ENCODE measurements around the gene PDK2.

Gene PDK2

DNA sequence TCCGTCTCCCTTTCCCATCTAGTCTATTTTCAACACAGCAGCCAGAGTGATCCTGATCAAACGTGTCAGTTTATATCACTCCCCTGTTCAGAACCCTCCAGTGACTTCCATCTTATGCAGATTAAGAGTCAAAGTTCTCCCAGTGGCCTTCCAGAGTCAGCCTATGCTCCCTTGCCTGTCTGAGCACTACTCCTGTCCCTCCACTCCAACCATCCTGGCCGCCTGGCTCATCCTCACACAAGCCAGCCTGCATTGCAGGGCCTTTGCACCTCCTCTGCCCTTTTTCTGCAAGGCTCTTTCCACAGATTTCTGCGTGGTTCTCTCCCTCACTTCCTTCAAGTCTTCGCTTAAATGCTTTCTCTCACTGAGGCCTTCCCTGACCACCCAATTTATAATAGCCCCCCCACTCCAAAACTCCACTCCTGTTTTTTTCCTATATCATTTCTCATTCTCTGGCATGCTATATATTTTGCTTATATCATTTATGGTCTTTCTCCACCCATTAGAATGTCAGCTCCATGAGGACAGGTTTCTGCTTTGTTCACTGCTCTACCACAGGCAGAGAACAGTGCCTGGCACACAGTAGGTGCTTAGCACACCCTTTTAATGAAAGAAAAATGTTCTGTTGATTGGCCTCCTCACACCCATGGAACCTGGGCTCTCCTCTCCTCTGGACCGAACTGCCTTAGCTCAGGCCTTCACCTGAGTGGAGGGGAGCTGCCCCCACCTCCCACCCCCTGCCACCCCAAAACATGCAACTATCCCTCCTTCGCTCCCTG, 25.5 kb downstream of the PDK2 start:
- DNase-seq, result no peak

DNA sequence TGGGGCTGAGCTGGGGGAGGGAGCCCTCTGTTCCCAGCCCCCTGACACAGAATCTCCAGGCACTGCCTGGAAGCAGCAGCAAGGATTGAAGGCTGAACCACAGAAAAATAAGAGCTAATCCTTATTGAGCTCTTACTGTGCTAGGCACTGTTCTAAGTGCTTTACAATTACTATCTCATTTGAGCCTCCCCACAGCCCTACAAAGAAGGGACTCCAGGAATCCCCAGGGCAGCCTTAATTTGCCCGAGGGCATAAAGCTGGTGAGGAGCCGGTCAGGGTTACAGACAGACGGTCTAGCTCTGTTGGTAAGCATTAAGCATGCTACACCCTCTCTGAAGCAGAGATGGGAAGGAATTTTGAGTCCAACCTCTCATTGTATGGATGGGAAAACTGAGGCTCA, 27.8 kb downstream of the PDK2 start:
- no peak for DNase-seq

DNA sequence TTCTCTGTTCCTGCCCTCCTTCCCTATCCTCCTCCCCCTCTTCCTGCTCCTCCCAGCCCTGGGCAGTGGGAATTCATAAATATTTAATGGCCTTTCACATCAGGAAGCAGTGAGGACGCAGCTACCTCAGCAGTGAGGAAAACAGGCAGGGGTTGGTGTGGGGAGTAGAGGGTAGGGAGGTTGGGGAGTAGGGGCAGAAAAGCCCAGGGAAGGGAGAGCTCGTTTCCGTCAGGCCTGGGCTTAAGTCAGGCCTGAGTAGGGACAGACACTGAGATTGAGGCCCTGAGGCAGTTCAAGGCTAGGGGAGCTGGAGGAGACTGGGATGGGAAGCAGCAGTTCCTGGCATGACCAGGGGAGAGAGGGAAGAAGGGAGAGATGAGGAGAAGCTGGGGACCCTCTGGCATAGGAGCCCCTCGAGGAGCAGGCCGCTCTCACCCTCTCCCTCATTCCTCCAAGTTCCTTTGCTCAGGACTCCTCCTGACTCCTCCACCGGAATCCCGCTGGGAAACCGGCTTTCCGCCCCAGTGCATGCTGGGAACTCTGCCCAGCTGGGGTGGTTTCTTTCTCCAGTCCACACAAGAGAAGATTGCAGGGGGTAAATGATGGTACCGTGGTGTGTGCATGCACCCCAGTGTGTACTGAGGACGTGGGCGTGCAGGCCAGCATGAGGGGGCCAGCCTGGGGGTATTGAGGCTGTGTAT, 28.6 kb downstream of the PDK2 start:
- no peak for DNase-seq

DNA sequence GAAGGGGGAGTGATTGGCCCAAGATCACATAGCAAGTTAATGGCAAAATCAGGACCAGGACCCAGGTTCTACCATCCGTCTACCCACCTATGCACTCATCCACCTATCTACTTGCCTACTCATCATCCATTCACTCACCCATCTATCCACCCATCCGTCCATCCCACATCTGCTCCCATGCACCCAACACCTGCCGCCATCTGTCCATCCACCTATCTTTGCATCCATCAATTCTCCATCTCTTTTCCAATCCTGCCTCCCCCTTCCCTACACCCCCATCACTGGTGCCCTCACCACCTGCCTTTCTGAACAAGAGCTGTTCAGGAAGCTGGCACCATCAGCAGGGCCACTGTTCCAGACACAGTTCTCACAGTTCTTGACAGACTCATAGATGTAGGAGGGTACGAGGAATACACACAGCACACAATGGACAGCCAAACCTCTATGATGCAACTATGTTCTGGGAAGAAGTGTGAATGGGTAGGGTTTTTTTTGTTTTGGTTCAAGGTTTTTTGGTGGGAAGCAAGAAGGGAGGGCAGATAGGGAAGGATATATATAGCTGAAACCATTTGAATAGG, 30.4 kb downstream of the PDK2 start:
- no peak for DNase-seq

DNA sequence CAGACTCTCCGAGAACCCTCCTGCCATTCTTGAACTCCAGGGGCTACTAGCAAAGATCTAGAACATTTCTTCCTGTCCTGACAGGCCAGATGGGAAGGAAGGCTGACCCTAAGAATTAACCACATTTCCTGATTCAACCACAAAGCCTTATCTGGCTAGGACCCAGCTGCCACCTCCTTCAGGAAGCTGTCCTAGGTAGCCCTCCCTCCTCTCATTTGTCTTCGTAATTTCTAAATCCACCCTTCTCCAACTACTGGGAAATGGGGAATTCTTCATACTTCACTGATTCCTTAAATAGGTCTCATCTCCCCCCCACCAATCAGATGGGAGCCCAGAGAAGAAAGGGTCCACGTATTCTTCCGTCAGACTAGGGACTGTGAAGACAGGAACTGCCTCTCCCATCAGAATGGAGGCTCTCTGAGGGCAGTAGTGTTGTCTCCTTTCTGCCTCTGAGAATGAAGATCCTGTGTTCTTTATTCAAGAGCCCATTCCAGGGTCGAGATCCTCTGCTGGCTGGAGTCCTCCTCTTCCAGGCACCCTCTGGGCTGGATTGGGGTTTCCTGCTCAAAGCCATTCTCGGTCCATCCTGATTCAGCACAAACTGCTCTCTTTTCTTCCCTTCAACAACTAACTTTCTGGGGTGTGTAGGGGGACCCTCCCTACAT, 32.7 kb downstream of the PDK2 start:
- DNase-seq, result peak; percentile 49

DNA sequence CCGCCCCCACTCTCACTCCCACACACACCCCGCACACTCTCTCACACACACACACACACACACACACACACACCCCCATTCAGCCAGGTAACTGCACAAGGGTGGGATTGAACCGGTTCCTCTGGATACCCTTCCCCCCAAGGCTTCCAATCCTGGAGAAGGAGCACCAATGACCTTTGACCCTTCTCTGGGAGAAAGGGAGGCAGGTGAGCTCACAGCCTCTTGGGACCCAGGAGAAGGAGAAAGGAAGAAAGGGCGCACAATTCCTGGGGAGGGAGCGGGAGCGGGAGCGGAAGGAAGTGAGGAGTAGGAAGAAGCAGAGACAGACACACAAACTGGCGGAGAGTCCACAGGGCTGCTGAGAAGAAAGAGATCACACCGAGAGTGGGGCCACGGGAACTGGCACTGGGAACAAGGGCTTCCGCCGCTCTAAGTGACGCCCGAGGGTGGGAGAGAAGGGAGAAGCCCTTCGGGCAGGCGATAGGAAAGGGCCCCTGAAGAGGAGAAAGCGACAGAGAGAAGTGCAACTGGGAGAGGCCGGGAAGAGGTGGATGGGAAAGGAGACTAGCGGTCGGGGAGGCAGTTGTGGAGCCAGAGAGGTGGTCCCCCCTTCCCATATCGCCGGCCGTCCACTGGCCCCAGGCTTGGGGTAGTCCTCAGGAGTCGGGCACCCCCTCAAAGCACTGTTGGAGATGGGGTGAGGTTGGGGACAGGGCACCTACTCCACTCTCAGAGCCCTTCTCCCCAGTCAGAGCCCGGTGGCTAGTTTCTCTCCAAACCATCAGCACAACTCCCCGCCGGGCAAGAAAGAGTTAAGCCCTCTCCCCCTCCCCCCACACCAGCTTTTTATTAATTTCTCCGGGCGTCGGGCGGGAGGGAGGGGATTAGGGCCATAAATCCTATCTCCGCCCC, 33.5 kb downstream of the PDK2 start:
- DNase-seq, result no peak

DNA sequence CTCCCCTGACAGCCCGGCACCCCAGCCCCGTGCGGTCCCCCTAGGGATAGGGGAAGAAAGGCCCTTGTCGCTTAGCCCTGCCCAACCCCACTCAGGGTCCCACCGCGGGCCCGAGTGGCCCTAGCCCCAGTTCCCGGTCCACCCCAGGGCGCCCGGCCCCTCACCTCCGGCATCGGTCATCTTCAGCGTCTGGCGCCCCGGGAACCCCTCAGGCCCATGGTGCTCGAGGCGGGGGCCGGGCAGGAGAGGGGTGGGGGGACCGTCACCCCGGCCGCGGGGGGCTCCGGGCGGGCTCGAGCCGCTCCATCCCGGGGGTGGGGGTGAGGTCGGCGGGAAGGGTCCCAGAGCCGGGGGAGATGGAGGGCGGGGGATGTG, 34.2 kb downstream of the PDK2 start:
- DNase-seq, result no peak

DNA sequence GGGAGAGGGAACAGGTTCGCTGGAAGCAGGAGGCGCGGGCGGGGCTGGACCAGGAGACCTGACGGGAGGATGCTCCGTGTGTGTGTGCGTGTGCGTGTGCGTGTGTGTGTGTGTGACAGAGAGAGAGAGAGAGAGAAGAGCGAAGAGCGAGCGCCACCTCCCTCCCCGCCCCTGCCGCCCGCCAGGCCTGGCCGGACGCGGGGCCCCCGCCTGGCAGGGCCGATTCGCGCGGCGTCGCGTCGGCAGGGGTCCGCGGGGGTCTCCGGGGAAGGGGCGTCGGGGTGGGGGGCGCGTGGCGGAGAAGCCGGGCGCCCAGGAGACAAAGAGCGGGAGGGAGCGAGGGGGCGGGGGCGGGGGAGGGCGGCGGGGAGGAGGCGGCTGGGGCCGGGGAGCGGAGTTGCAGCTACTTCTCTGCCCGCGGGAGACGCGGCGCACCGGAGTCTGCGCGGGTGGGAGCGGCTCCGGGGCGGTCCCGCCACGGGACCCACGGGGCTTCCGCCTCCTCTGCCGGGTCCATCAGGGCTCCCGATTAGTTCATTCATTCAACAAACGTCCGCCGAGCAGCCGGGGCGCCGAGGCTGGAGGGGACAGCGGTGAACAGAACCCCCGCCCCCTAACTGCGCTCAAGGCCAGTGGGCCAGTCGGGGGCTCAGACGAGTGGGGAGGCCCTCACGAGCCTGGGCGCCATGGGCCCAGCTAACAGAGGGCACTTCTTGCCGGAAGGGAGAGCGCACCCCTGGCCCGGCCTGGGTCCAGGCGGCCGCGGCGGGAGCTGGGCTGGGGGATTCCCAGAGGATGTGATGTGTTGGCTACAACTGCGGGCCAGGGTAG, 34.8 kb downstream of the PDK2 start, which contains the start of gene SAMD14:
SAMD14 (minus strand) TSS at position 433 of the 831 bp plus-strand sequence. CDS start 5,201 bp downstream, outside the sequence.
- DNase-seq, result peak; percentile 59

DNA sequence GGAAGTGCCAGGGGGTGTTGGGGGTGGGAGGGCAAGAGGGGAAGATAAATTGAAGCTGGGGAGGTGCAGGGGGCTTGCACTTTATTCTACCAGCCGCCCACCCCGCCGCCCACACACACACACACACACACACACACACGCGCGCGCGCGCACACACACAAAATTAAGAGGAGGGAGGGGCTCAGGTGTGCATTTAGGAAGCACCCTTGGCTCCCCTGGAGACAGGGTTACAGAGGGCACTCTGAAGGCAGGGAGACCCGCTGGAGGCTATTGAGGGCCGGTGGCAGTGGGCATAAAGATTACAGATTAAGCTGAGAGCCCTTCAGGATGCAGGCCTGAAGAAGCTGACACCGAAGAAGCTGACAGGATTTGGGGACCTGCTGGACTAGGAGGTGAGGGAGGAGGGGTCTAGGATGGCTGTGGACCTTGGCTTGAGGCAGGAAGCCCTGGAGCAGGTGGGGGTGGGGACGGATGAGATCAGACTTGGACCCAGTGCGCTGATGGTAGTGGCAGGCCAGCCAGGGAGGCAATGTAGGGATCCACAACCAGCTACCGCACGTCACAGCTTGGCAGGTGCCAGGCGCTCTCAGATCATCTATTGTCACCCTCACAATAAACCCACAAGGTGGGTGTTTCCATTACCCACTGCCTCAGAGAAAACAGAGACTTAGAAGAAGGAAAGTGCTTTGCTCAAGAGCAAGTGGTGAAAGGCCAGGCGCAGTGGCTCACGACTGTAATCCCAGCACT, 35.6 kb downstream of the PDK2 start:
- DNase-seq, result no peak

DNA sequence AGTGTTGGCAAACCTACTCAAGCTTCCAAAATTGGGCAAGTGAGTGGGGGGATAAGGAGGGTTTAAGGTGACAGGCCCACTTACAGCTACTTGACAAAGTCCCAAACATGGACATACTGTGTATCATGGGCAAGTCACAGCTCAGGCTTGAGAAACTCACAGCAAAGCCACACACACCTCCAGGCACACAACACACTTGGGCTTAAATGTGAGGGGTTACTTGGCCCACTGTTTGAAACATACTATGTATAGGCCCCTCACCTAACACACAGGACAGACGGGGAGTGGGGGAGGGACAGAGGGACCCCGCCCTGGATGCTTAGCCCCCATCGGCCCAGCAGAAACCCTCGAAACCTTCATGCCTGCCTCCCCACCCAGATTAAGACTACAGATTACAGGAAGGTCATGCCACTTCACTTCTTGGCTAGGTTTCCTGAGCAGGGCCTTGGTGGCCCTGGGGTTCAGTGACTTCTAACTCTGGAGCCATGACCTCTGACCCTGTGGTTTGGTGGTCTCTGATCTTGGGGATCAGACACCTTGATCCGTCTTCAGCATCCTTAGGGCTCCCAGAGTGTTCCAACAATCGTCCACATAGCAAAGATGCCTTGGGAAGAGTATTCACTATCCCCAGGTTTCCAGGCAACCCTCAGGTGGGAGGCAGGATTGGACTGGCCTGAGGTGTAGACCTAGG, 37.1 kb downstream of the PDK2 start:
- no peak for DNase-seq

DNA sequence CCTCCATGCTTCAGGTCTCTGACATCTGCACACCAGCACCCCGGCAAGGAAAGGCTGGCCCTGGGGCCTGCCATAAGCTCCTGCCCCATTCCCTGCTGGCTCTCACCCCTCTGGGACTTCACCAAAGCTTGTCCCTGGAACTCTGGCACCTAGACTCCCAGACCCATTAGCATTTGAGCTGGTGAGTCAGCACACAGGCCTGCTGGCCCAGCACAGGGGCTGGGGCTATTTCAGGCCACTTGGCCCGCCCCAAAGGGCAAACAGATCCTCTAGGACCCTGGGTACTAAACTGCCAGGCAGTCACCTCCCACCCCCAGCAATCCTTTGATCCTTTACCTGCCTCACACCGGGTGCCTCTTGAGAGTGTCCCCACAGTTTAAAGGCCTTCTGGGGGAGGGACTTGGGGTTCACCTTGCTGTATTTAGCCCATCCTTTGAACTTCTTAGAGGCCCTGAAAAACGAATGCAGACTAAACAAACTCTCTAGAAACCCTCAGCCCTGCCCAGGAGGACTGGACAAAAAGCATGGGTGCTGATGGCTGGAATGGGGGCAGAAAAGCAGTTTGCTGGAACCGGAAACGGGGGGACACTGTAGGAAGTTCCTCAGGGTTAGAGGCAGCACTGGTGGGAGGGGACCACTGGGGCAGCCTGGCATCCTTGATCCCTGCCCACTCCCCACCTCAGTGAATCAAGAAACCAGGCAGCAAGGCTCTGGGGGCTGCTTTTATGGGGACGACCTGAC, 38.0 kb downstream of the PDK2 start:
- peak; percentile 69 for DNase-seq

DNA sequence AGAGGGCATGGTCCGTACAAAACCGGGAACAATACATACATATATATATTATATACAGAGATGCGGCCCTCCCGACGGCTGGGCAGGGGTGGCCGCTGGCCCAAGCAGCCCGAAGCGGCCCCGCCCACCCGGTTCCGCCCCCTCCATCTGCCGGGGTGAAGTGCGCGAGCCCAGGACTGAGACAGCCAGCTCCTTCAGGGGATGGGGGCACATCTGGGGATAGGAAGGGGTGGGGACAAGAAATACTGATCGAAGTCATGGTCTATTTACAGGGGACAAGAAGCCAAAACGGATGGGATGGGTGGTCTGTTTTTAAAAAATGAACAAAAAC, 38.6 kb downstream of the PDK2 start:
- no peak for DNase-seq

DNA sequence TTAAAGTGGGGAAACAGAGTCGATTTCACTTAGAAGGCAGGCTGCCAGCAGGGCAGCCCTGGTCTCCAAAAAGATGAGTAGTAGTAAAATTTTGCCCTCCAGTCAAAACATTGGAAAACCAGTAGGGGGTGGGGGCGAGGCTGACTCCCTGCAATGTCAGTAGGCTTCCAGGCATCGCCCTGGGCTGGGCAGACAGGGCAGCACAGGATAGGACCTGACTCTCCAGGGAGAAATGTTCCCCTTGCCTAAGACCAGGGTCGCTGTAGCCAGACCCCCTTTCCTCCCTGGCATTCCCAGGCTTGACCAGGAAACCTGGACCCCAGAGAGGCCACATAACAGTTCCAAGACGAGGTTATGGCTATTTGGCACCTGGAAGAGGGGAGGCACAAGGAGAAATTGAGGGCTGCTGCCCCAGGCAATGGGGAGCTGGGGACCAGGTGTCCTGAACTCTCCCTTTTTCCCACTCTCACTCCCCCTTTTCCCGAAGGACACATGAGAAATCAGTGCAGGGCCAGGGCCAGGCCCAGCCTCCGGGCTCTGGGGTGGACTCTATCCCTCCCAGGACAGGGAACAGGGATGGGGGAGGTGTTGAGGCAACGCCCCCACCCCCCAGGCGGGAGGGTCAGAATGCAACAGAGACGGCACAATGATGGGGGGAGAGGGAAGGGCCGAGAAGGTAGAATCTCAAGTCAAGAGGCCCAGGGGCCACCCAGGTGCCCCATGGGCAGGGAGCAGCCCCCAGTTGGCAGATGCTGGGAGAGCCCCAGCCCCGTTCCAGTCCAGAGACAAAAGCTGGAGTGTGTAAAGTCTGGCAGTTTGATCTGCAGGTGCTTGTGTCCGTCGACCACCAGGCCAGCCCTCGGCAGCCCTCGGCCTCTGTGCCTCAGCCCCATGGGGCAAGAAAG, 39.3 kb downstream of the PDK2 start:
- peak; percentile 60 for DNase-seq

DNA sequence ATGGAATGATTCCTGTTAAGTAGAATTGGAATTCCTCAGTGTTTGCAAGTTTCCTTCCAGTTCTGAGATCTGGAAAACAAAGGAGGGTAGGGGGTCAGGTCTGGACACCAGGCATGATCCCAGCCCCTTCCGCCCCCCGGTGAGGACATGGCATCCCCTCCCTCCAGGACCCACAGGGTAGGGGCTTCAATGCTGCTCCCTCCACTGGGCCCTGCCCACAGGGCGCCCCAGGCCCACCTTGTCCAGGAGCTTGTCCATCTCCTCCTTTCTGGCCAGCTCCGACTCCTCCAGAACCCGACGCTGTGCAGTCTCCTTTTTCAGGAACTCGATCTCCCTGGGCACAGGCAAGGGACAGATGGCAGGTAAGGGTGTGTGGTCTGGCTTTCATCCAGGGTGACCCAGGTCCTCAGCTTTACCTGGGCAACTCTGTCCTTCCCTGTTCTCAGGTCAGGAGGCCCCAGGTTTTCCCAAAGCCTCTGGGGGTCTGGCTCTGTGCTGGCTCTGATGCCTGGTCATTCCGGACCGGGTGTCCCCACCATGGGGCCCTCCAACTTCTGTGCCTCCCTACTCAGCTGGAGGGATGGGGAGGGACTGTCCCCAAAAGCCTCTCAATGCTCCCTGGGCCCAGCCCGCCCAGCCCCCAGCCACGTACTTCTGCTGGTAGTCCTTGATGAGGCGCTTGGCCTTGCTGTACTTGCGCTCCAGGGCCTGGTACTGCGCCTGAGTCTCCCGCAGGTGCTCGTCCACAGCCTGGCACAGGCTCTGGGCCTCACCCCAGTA, 40.4 kb downstream of the PDK2 start:
- DNase-seq, result no peak

DNA sequence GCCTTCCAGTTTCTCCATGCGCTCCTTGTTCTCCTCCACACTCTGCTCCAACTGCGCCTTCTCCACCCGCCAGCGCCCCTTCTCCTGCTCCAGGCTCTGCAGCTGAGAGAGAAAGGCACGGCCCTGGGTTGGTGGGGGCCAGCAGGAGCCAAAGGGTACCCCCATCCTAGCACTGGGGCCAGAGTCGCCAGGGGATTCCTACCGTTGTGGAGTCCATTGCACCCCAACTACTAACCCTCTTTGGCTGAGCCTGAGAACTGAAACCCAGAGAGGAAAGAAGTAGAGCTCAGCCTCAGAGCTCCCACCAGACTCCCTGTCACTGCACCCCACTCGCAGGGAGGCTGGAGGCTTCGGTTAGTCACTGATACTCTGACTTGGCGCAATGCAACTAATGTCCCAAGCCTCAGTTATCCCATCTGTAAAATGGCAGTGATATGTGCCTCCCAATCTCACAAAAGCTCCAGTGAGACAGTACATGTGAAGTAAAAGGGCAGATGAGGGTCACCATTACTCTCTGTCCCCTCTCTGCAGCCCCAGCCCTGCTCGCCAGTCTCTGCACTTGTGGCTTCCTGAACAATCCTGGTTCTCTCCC, 41.0 kb downstream of the PDK2 start:
- DNase-seq, result no peak

DNA sequence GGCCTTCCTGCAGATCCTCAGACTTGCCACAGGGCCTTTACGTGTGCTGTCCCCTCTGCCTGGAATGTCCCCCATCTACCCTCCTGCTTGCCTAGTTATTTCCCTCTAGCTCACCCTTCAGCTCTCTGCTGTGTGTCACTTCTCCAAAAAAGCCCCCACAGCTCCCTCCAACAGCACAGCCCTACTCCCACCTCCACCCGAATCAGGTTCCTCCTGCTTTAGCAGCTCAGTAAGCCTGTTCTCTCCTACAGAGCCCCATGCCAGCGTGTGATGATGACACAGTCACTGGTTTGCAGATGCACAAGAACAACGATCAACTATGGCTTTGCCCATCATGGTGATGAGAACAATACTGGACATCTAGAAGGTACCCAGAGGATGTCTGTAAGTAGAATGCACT, 41.9 kb downstream of the PDK2 start:
- DNase-seq, result no peak

DNA sequence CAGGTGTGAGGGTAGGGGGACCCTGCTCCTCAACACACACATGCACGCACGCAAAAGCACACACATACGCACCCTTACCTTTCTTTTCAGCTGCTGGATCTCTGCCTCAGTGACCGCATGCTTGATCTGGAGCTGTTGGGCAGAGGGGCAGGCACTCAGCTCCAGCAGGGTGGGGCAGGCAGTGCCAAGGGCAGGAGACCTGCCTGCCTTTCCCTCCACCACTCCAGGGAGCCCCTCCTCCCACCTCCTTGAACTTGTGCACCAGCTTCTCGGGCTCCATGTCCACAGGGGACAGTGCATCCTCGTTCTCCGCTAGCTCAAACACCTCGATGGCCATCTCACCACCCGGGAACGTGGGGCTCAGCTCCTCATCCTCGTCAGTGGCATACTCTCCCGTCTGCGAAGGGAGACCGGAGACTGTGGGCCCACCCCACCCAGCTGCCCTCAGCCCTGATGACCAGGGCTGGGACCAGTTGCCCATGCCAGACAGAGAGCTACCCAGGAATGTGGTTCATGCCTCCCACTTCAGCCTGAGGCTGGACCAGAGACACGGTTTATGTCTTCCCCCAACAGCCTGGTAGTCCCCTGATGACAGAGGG, 44.1 kb downstream of the PDK2 start:
- no peak for DNase-seq
